MM.1S (cell line): ENCODE measurements around the gene URB1.

Experiments used
- DNase-seq: peaks from one replicate; pipeline ENCODE4 v3.0.0-alpha.2; 2015
- H2AFZ ChIP-seq: fragments of 300-600 bp; sonication (generic); 2 replicates; pipeline ENCODE4 v1.6.0; 2016; ENCODE audit warnings: antibody characterized with exemption, low read length
- H3F3A ChIP-seq: fragments of 300-600 bp; sonication (generic); 2 replicates; pipeline ENCODE4 v1.6.1; 2016; ENCODE audit warnings: mild to moderate bottlenecking, antibody characterized with exemption, low read length, moderate library complexity, mixed read lengths; ENCODE audit not compliant: insufficient read depth
- H3K27ac ChIP-seq: fragments of 300-600 bp; sonication (generic); 2 replicates; pipeline ENCODE4 v1.5.1; 2016; ENCODE audit warnings: mild to moderate bottlenecking, low read length
- H3K27me3 ChIP-seq: fragments of 300-600 bp; sonication (generic); replicated peaks from 2 replicates; pipeline ENCODE4 v1.6.0; 2016; ENCODE audit warnings: low read length; ENCODE audit not compliant: insufficient read depth
- H3K36me3 ChIP-seq: fragments of 300-600 bp; sonication (generic); replicated peaks from 2 replicates; pipeline ENCODE4 v1.6.1; 2016; ENCODE audit warnings: mild to moderate bottlenecking, low read length, mixed read lengths; ENCODE audit not compliant: insufficient read depth
- H3K4me1 ChIP-seq: fragments of 300-600 bp; sonication (generic); 2 replicates; pipeline ENCODE4 v1.6.1; 2016; ENCODE audit warnings: low read length, mixed read lengths
- H3K4me2 ChIP-seq: fragments of 300-600 bp; sonication (generic); 2 replicates; pipeline ENCODE4 v1.6.0; 2016; ENCODE audit warnings: low read depth, low read length
- H3K4me3 ChIP-seq: fragments of 300-600 bp; sonication (generic); 2 replicates; pipeline ENCODE4 v1.5.1; 2016; ENCODE audit warnings: low read length, mixed read lengths
- H3K79me2 ChIP-seq: fragments of 300-600 bp; sonication (generic); 2 replicates; pipeline ENCODE4 v1.6.1; 2016; ENCODE audit warnings: mixed run types, low read length, mixed read lengths
- H3K9ac ChIP-seq: fragments of 300-600 bp; sonication (generic); 2 replicates; pipeline ENCODE4 v1.6.1; 2016; ENCODE audit warnings: low read length, mixed read lengths
- H3K9me2 ChIP-seq: fragments of 300-600 bp; sonication (generic); replicated peaks from 2 replicates; pipeline ENCODE4 v1.6.1; 2016; ENCODE audit warnings: mild to moderate bottlenecking, low read length, mixed read lengths; ENCODE audit not compliant: insufficient read depth
- H3K9me3 ChIP-seq: fragments of 300-600 bp; sonication (generic); replicated peaks from 2 replicates; pipeline ENCODE4 v1.6.1; 2016; ENCODE audit warnings: mild to moderate bottlenecking, low read length, mixed read lengths; ENCODE audit not compliant: insufficient read depth
- H4K20me1 ChIP-seq: fragments of 300-600 bp; sonication (generic); 2 replicates; pipeline ENCODE4 v1.6.1; 2016; ENCODE audit warnings: mild to moderate bottlenecking, low read length, moderate library complexity, mixed read lengths; ENCODE audit not compliant: insufficient read depth
- EZH2 ChIP-seq: fragments of 300-600 bp; sonication (generic); optimal IDR thresholded peaks from 2 replicates; pipeline ENCODE3; 2017; ENCODE audit warnings: low read depth, mild to moderate bottlenecking, antibody characterized with exemption, low read length, mixed read lengths
- EZH2phosphoT487 ChIP-seq: fragments of 300-600 bp; sonication (generic); IDR thresholded peaks from 2 replicates; pipeline ENCODE4 v1.6.1; 2018; ENCODE audit warnings: antibody characterized with exemption, low read length
- TF ChIP-seq, protein P1 (sequence below): fragments of 300-600 bp; sonication (generic); IDR thresholded peaks from 2 replicates; pipeline ENCODE4 v1.5.1; 2016; ENCODE audit warnings: antibody characterized with exemption, low read length, mixed read lengths

The URB1 gene

DNA sequence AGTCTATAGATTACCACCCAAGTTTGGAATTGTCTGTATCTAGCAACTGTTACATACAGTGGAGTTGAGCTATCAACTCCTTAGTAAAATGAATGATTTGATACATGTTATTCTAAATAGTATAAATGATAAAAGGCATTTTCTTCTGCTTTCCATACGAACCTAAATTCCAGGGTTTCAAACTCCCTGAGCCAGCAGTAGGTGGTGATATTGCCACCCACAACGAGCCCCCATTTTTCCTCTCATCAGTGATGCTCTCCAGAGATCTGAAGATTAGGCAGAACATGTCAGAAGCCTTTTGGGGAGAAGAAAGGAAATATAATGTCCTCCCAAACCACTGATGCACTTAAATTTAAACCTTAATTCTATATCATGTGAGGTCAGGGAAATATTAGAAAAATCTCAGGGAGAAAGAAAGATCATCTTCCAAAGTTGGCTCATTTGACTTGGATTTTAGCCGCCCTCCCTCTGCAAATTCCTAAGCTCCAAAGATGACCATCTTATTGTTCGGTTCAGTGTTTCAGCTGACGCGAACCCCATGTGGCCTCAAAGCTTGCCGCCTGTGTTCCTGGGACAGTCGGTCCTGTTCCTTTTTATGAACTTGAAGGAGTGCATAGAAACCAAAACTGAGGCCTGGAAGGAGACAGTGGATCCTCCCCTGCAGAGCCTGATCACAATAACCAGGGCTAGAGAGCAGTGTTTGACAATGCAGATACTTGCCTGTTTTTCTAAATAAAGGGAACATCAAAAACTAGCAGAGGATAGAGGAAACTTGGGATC lies 22.0 kb upstream of the URB1 start:
- Histone ChIP-seq H2AFZ (no peak overlapping the region), H3K79me2 (no peaks in the 10 kb centered on the region), H3K4me1 (no peaks in the 10 kb centered on the region), H3K27me3 (peaks cover 36% of the 10 kb centered on the region), H3F3A (no peaks in the 10 kb centered on the region), H3K9ac (no peak overlapping the region), H3K9me2 (no peaks in the 10 kb centered on the region), H3K9me3 (no peaks in the 10 kb centered on the region), H3K27ac (no peak overlapping the region), H3K36me3 (no peaks in the 10 kb centered on the region), H4K20me1 (no peaks in the 10 kb centered on the region), H3K4me2 (no peak overlapping the region), H3K4me3 (no peak overlapping the region)
- DNase-seq = no peak
- no peak for TF ChIP-seq EZH2phosphoT487
- TF ChIP-seq EZH2 = no peak
- TF ChIP-seq, protein P1, sequence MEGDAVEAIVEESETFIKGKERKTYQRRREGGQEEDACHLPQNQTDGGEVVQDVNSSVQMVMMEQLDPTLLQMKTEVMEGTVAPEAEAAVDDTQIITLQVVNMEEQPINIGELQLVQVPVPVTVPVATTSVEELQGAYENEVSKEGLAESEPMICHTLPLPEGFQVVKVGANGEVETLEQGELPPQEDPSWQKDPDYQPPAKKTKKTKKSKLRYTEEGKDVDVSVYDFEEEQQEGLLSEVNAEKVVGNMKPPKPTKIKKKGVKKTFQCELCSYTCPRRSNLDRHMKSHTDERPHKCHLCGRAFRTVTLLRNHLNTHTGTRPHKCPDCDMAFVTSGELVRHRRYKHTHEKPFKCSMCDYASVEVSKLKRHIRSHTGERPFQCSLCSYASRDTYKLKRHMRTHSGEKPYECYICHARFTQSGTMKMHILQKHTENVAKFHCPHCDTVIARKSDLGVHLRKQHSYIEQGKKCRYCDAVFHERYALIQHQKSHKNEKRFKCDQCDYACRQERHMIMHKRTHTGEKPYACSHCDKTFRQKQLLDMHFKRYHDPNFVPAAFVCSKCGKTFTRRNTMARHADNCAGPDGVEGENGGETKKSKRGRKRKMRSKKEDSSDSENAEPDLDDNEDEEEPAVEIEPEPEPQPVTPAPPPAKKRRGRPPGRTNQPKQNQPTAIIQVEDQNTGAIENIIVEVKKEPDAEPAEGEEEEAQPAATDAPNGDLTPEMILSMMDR = no peak

DNA sequence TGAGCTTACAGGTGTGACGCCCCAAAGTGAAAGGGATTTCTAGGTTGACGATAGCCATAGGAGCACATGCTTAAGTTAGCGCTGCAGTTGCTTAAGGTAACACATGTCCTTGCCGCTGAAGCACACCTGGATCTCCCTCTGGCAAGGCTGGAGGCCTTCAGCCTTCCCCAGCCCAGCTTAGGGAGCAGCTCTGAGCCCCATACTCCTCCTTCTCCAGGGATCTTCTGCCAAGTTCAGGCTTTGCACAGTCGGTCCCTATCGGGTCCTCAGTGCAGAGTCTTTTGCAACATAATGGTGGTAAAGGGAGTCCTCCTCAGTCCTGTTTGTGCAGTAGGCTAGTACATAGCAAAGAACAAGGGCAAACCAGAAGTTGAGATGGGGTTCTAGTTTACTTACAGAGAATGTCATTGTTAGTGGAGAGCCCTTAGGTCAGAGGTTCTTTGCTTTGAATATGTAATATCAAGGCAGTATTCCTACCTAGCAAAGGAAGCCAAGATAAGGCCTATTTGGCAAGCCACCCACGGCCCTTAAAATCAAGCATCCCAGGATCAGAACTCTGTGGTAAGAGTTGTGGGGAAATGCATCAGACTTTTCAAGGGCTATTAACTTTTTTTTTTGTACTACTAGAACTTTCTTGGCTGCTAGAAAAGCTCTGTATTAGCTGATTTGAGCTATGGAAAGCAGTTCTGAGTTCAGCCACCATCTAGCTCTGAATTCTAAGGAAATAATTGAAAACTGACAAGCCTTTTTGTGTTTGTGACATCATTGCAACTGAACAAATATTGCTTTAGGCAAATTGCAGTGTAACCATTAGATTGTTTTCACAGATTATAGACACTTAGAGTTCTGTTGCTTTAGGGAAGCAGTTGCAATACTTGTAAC lies 21.1 kb upstream of the URB1 start:
- H3K9me3 ChIP-seq = no peaks in the 10 kb centered on the region
- DNase-seq = no peak
- H3K4me1 ChIP-seq = no peaks in the 10 kb centered on the region
- no peak overlapping the region for H3K27ac ChIP-seq
- TF ChIP-seq EZH2phosphoT487 (no peak), EZH2 (no peak)
- TF ChIP-seq, protein P1 = no peak
- H3K27me3 ChIP-seq = peaks cover 38% of the 10 kb centered on the region
- H2AFZ ChIP-seq = no peak overlapping the region
- H3K9ac ChIP-seq = no peak overlapping the region
- H3K79me2 ChIP-seq = no peaks in the 10 kb centered on the region
- no peak overlapping the region for H3K4me2 ChIP-seq
- H4K20me1 ChIP-seq = no peaks in the 10 kb centered on the region
- H3F3A ChIP-seq = no peaks in the 10 kb centered on the region
- no peaks in the 10 kb centered on the region for H3K9me2 ChIP-seq
- H3K4me3 ChIP-seq = no peak overlapping the region
- H3K36me3 ChIP-seq = no peaks in the 10 kb centered on the region

DNA sequence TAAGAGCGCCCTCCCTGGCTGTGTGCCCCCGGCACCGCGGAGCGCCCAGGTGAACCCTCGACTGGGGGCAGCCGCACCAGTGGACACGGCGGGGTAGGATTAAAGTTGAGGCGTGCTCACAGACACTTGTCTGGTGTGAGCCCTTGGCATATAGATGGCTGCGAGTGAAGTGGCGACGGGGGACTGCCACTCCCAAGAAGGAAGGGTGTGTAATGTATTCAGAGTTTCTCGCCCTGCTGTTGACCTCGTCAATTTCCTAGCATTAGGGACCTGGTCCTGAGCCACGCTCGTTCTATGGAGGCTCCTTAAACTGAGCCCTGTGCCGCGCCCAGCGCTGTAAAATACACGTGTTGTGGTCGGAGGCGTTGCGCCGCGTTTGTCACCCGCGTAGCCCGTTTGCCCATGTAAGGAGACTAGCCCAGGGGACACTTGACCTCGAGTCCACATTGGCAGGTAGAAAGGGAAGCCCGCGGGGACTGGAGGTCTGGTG lies 20.2 kb upstream of the URB1 start:
- Histone ChIP-seq H3K9me2 (no peaks in the 10 kb centered on the region), H3K27me3 (peaks cover 42% of the 10 kb centered on the region), H3K9ac (no peak overlapping the region), H3K4me2 (no peak overlapping the region), H3K4me1 (no peaks in the 10 kb centered on the region), H3K36me3 (no peaks in the 10 kb centered on the region), H3F3A (no peaks in the 10 kb centered on the region), H3K9me3 (no peaks in the 10 kb centered on the region), H2AFZ (no peak overlapping the region), H3K4me3 (no peak overlapping the region), H4K20me1 (no peaks in the 10 kb centered on the region), H3K27ac (no peak overlapping the region), H3K79me2 (no peaks in the 10 kb centered on the region)
- TF ChIP-seq EZH2 (no peak), EZH2phosphoT487 (no peak)
- TF ChIP-seq, protein P1 = no peak
- no peak for DNase-seq
